Bronchial epithelial cell (primary cell): Measurements from ENCODE around the gene RALY. TPM values are rescaled to one million over a fixed set of nuclear protein-coding genes. Genes with fewer than 3 reads are reported as not detected.

Experiments
- DNase-seq: peaks from one replicate; pipeline ENCODE4 v3.0.0-alpha.2; 2010; ENCODE audit warnings: low read depth
- FAIRE-seq: peaks from 2 replicates; lab custom pipeline; 2011; peaks lifted over from hg19 to GRCh38; lab: Jason Lieb, UNC
- H3K27me3 ChIP-seq: 2 replicates; pipeline ENCODE4 v1.5.1; 2011; ENCODE audit warnings: low read length; ENCODE audit not compliant: control insufficient read depth, insufficient read depth
- H3K36me3 ChIP-seq: 2 replicates; pipeline ENCODE4 v1.5.1; 2011; ENCODE audit warnings: low read length; ENCODE audit not compliant: control insufficient read depth, insufficient read depth
- H3K4me3 ChIP-seq: 2 replicates; pipeline ENCODE4 v1.5.1; 2011; ENCODE audit warnings: mild to moderate bottlenecking, low read depth, low read length, control low read depth
- CTCF ChIP-seq: IDR thresholded peaks from 2 replicates; pipeline ENCODE4 v1.5.1; 2011; ENCODE audit warnings: mild to moderate bottlenecking, moderate library complexity, low read length, control low read depth, inconsistent platforms; ENCODE audit not compliant: insufficient read depth, severe bottlenecking
- total RNA-seq: library from RNA; depleted of rRNA; stranded (reverse); fragments of >200 nt; gene quantifications from 2 replicates; pipeline ENCODE4 v1.2.1, GENCODE V29; 2014

The RALY gene
- total RNA-seq, 1 donor from 2014 or later = 75.0 TPM

DNA sequence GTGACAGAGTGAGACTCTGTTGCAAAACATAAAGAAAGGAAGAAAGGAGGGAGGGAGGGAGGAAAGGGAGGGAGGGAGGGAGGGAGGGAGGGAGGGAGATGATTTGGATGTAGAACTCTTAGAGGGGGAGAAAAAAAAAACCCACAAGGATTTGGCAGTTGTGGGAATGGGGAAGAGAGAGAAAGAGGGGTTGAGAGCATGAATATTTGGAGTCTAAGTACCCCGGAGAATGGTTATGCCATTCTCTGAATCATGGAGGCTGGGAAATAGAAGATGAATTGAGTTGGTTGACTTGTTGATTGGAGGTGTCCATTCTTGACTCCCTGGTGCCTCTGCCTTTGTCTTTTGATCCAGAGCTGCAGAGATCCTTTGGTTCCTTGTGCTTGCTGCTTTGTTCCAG, 35.7 kb downstream of the RALY start:
- H3K4me3 ChIP-seq = no peak overlapping the region
- FAIRE-seq = no peak
- DNase-seq = no peak
- H3K27me3 ChIP-seq = no peaks in the 10 kb centered on the region
- H3K36me3 ChIP-seq = peaks cover 4% of the 10 kb centered on the region
- no peak for TF ChIP-seq CTCF

GRCh38 chr20:34030456-34030855, 36.7 kb downstream of the RALY start:
- no peak for DNase-seq
- no peaks in the 10 kb centered on the region for H3K27me3 ChIP-seq
- no peak for TF ChIP-seq CTCF
- H3K36me3 ChIP-seq = peaks cover 4% of the 10 kb centered on the region
- H3K4me3 ChIP-seq = no peak overlapping the region
- FAIRE-seq = no peak

DNA sequence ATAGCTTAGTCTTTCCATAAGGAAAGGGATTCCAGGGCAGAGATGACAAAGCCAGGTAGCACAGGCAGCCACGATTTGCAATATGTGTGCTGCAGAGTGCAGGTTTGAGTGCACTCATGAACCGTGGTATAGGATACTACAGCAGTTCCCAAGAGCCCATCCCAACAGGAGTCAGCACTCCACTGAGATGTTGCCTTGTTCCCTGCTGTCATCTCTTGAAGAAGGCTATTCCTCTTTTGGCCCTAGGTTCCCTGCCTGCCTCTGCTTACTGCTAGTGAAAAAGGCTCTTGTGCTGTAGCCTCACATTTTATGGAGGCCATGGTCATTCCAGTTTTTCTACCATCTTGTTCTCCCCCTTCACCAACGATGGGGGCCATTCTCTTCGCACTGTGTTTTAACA, 40.2 kb downstream of the RALY start:
- FAIRE-seq (no peak), DNase-seq (no peak)
- TF ChIP-seq CTCF = no peak
- H3K4me3 ChIP-seq = no peak overlapping the region
- no peaks in the 10 kb centered on the region for H3K27me3 ChIP-seq
- H3K36me3 ChIP-seq = peaks cover 4% of the 10 kb centered on the region

- H3K36me3 ChIP-seq = peaks cover 3% of the 10 kb centered on the region
- FAIRE-seq = no peak
- H3K4me3 ChIP-seq = no peak overlapping the region
- TF ChIP-seq CTCF = no peak
- no peaks in the 10 kb centered on the region for H3K27me3 ChIP-seq
- peak; percentile 52 for DNase-seq
Measured at GRCh38 chr20:34037121-34037520, 43.4 kb downstream of the RALY start.

DNA sequence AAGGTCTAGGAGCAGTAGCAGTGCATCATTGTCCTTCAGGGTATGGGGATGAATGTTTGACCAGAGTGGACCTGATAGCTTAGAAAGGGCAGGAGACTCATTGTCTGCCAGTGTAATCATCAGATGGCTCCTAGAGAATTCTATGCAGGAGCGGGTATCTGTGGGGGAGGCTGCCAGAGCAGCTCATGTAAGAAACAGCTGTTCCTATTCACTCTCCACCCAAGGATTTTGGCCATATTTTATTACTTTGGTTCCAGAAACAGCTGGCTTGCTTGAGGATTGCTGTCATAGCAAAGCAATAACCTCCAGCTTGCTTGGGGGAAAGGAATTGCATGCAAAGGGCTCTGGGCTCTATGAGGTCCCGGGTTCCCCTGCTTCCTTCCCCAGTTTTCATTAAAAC, 44.1 kb downstream of the RALY start:
- no peaks in the 10 kb centered on the region for H3K27me3 ChIP-seq
- DNase-seq (no peak), FAIRE-seq (no peak)
- no peak for TF ChIP-seq CTCF
- H3K36me3 ChIP-seq = peaks cover 2% of the 10 kb centered on the region
- no peak overlapping the region for H3K4me3 ChIP-seq

GRCh38 chr20:34040300-34040995, 46.7 kb downstream of the RALY start:
- DNase-seq (no peak), FAIRE-seq (no peak)
- H3K27me3 ChIP-seq = no peaks in the 10 kb centered on the region
- H3K4me3 ChIP-seq = no peak overlapping the region
- no peaks in the 10 kb centered on the region for H3K36me3 ChIP-seq
- TF ChIP-seq CTCF = no peak
